HCT116 (cell line): ENCODE measurements around the gene TNFRSF14. TPM values are rescaled to one million over a fixed set of nuclear protein-coding genes. Genes with fewer than 3 reads are reported as not detected.

Experiments
- ATAC-seq: fragments of 200-7000 bp; cut with Tn5 transposase; 2 replicates; pipeline ENCODE4 v1.9.1; 2020; ENCODE audit warnings: mild to moderate bottlenecking, moderate library complexity
- BruUV-seq: library from RNA; stranded (reverse); fragments of 400-500 nt; replicated peaks from 2 replicates; lab custom pipeline; 2021; lab: Mats Ljungman, UMichigan
- CTCF ChIA-PET: fragments of 300-600 bp; sonication (Branson Sonifier 250); formaldehyde crosslinking; loops from one replicate; lab custom pipeline; 2021; ENCODE audit warnings: antibody characterized with exemption; lab: Charles Lee
- POLR2A ChIA-PET: fragments of 300-600, 350-600 bp; sonication (Branson Sonifier 250); formaldehyde crosslinking; loops from one replicate; lab custom pipeline; 2021; ENCODE audit warnings: antibody characterized with exemption; lab: Charles Lee
- RAD21 ChIA-PET, 2 experiments: fragments of 300-600 bp; sonication (Branson Sonifier 250); formaldehyde crosslinking; loops; one replicate each; lab custom pipeline; 2023; ENCODE audit warnings: low total read pairs in 2 of 2; ENCODE audit not compliant: uncharacterized antibody in 2 of 2, unreplicated experiment in 2 of 2, low non-redundant PET in 1 of 2; lab: Charles Lee
- DNase-seq: peaks from one replicate; pipeline ENCODE4 v3.0.0-alpha.2; 2010; ENCODE audit warnings: low read depth, low spot score
- H2AFZ ChIP-seq: fragments of 200-600 bp; shearing (Covaris generic), sonication (generic); 2 replicates; pipeline ENCODE4 v1.6.1; 2017; ENCODE audit warnings: low read depth, mixed run types, mixed read lengths, antibody characterized with exemption, low read length; ENCODE audit not compliant: poor library complexity, severe bottlenecking
- H3K27ac ChIP-seq: 2 replicates; pipeline ENCODE4 v1.5.1; 2012; ENCODE audit warnings: low read depth, low read length
- H3K27me3 ChIP-seq: fragments of 200-600 bp; sonication (generic); 2 replicates; pipeline ENCODE4 v1.6.1; 2016; ENCODE audit warnings: mixed run types, low read length, mixed read lengths; ENCODE audit not compliant: insufficient read depth
- H3K36me3 ChIP-seq, 2 experiments: fragments of 200-500 bp in 1 of 2; fragments of 200-600 bp in 1 of 2; sonication (Bioruptor generic) in 1 of 2; sonication (generic) in 1 of 2; 2 replicates each; pipeline versions ENCODE4 v1.5.1 to v1.6.1; 2014 to 2016; ENCODE audit warnings: low read length in 2 of 2, inconsistent platforms in 1 of 2, mixed read lengths in 1 of 2, mixed run types in 1 of 2; ENCODE audit not compliant: insufficient read depth in 2 of 2, control insufficient read depth in 1 of 2
- H3K4me1 ChIP-seq, 2 experiments: fragments of 200-600 bp in 1 of 2; sonication (generic) in 1 of 2; 2 replicates each; pipeline versions ENCODE4 v1.5.1 to v1.6.1; 2012 to 2017; ENCODE audit warnings: low read length in 2 of 2, inconsistent platforms in 1 of 2, mild to moderate bottlenecking in 1 of 2, mixed read lengths in 1 of 2, mixed run types in 1 of 2, moderate library complexity in 1 of 2; ENCODE audit not compliant: insufficient read depth in 2 of 2, control insufficient read depth in 1 of 2
- H3K4me2 ChIP-seq: fragments of 200-600 bp; sonication (generic); 2 replicates; pipeline ENCODE4 v1.6.1; 2017; ENCODE audit warnings: mixed run types, low read length, mixed read lengths
- H3K4me3 ChIP-seq, 2 experiments: fragments of 200-600 bp in 1 of 2; sonication (generic) in 1 of 2; replicated peaks in 1 of 2; 2 replicates each; pipeline ENCODE4 v1.5.1; 2011 to 2016; ENCODE audit warnings: low read length in 2 of 2, control low read depth in 1 of 2, low read depth in 1 of 2, mild to moderate bottlenecking in 1 of 2, mixed read lengths in 1 of 2, mixed run types in 1 of 2
- H3K79me2 ChIP-seq: fragments of 200-600 bp; sonication (generic); 2 replicates; pipeline ENCODE4 v1.6.1; 2017; ENCODE audit warnings: mild to moderate bottlenecking, mixed run types, low read length, moderate library complexity, mixed read lengths; ENCODE audit not compliant: insufficient read depth
- H3K9ac ChIP-seq: fragments of 200-600 bp; sonication (generic); 2 replicates; pipeline ENCODE4 v1.6.1; 2016; ENCODE audit warnings: low read length, mixed read lengths
- H3K9me2 ChIP-seq: fragments of 200-600 bp; sonication (generic), shearing (Covaris generic); 2 replicates; pipeline ENCODE4 v1.6.1; 2017; ENCODE audit warnings: mixed run types, mild to moderate bottlenecking, moderate library complexity; ENCODE audit not compliant: insufficient read depth
- H3K9me3 ChIP-seq, 2 experiments: fragments of 200-500 bp in 1 of 2; fragments of 200-600 bp in 1 of 2; sonication (Bioruptor generic) in 1 of 2; sonication (generic) in 1 of 2; 2 replicates each; pipeline ENCODE4 v1.6.1; 2014 to 2017; ENCODE audit warnings: low read length in 2 of 2, mixed read lengths in 2 of 2, inconsistent platforms in 1 of 2, low read depth in 1 of 2, mild to moderate bottlenecking in 1 of 2, mixed run types in 1 of 2, moderate library complexity in 1 of 2; ENCODE audit not compliant: control insufficient read depth in 1 of 2, insufficient read depth in 1 of 2
- H4K20me1 ChIP-seq: fragments of 200-600 bp; sonication (generic), shearing (Covaris generic); 2 replicates; pipeline ENCODE4 v1.6.1; 2017; ENCODE audit warnings: mixed run types, mild to moderate bottlenecking, moderate library complexity; ENCODE audit not compliant: insufficient read depth
- CBX3 ChIP-seq: IDR thresholded peaks from 2 replicates; pipeline ENCODE4 v1.6.1; 2012; ENCODE audit warnings: low read depth
- EZH2 ChIP-seq: fragments of 200-600 bp; sonication (generic); IDR thresholded peaks from 2 replicates; pipeline ENCODE4 v1.6.1; 2017; ENCODE audit warnings: antibody characterized with exemption, mixed run types
- POLR2AphosphoS5 ChIP-seq: IDR thresholded peaks from 2 replicates; pipeline ENCODE4 v1.6.1; 2011; ENCODE audit warnings: mild to moderate bottlenecking, low read depth, low read length, moderate library complexity
- intact Hi-C: fragments of 100-400 bp; cut with micrococcal nuclease; formaldehyde crosslinking; loops from 2 replicates; pipeline ENCODE4 v1.10.0; 2022
- total RNA-seq: library from RNA; stranded (reverse); gene quantifications from one replicate; pipeline ENCODE4 v1.2.1, GENCODE V29; 2021; ENCODE audit not compliant: unreplicated experiment
- TF ChIP-seq, protein P1 (sequence below): IDR thresholded peaks from 2 replicates; pipeline ENCODE4 v1.6.1; 2012
- TF ChIP-seq, protein P2 (sequence below): IDR thresholded peaks from 2 replicates; pipeline ENCODE4 v1.6.1; 2011; ENCODE audit warnings: mild to moderate bottlenecking, low read length, moderate library complexity; ENCODE audit not compliant: insufficient replicate concordance; ENCODE audit errors: extremely low read depth
- TF ChIP-seq, protein P3 (sequence below): IDR thresholded peaks from 2 replicates; pipeline ENCODE4 v1.6.1; 2012
- TF ChIP-seq, protein P4 (sequence below): IDR thresholded peaks from 2 replicates; pipeline ENCODE4 v1.6.1; 2012; ENCODE audit warnings: low read depth
- TF ChIP-seq, protein P5 (sequence below), 3 experiments: fragments of 200-600 bp in 1 of 3; sonication (generic) in 1 of 3; IDR thresholded peaks in 2 of 3; conservative IDR thresholded peaks in 1 of 3; 2 replicates each; pipeline ENCODE4 v1.5.1; 2012 to 2017; ENCODE audit warnings: low read depth in 2 of 3, low read length in 2 of 3, antibody characterized with exemption in 1 of 3, borderline replicate concordance in 1 of 3, control low read depth in 1 of 3, mild to moderate bottlenecking in 1 of 3, mixed read lengths in 1 of 3, mixed run types in 1 of 3, moderate library complexity in 1 of 3; ENCODE audit not compliant: insufficient read depth in 1 of 3

TNFRSF14 gene
- total RNA-seq, 1 experiment from 2014 or later, result 0.66 TPM

DNA sequence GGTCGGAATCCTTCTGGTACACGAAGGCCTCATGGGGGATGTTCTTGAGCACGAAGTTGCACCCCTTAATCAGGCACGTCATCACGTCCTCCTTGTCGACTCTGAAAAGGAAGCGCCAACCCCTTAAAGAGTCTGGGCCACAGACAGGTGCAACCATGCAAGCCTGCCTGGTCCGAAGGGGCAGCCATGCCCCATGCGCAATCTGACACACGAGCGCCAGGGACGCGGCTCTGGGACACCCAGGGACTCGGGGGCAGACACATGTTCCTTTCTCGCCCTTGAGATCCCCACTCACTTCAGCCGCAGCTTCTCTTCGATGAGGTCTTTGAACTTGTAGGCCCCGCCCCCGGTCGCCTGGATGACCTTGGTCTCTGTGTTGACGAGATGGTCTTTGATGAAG lies 35.4 kb upstream of the TNFRSF14 start:
- intact Hi-C loops, result no loop called here
- Histone ChIP-seq H3K27me3 (no peaks in the 10 kb centered on the region), H3K4me3 (no peak overlapping the region), H3K4me1 (peaks cover 8 to 11% of the 10 kb centered on the region in 2 experiments; a peak in 3 of 4 replicates), H2AFZ (no peak overlapping the region), H3K27ac (no peak overlapping the region), H3K9ac (no peak overlapping the region), H3K9me3 (no peaks in the 10 kb centered on the region), H3K9me2 (no peaks in the 10 kb centered on the region)
- TF ChIP-seq, protein P1, sequence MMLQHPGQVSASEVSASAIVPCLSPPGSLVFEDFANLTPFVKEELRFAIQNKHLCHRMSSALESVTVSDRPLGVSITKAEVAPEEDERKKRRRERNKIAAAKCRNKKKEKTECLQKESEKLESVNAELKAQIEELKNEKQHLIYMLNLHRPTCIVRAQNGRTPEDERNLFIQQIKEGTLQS, result no peak
- TF ChIP-seq, protein P2, sequence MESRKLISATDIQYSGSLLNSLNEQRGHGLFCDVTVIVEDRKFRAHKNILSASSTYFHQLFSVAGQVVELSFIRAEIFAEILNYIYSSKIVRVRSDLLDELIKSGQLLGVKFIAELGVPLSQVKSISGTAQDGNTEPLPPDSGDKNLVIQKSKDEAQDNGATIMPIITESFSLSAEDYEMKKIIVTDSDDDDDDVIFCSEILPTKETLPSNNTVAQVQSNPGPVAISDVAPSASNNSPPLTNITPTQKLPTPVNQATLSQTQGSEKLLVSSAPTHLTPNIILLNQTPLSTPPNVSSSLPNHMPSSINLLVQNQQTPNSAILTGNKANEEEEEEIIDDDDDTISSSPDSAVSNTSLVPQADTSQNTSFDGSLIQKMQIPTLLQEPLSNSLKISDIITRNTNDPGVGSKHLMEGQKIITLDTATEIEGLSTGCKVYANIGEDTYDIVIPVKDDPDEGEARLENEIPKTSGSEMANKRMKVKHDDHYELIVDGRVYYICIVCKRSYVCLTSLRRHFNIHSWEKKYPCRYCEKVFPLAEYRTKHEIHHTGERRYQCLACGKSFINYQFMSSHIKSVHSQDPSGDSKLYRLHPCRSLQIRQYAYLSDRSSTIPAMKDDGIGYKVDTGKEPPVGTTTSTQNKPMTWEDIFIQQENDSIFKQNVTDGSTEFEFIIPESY, result no peak
- TF ChIP-seq EZH2, result no peak
- TF ChIP-seq, protein P3, sequence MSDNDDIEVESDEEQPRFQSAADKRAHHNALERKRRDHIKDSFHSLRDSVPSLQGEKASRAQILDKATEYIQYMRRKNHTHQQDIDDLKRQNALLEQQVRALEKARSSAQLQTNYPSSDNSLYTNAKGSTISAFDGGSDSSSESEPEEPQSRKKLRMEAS, result no peak
- TF ChIP-seq, protein P4, sequence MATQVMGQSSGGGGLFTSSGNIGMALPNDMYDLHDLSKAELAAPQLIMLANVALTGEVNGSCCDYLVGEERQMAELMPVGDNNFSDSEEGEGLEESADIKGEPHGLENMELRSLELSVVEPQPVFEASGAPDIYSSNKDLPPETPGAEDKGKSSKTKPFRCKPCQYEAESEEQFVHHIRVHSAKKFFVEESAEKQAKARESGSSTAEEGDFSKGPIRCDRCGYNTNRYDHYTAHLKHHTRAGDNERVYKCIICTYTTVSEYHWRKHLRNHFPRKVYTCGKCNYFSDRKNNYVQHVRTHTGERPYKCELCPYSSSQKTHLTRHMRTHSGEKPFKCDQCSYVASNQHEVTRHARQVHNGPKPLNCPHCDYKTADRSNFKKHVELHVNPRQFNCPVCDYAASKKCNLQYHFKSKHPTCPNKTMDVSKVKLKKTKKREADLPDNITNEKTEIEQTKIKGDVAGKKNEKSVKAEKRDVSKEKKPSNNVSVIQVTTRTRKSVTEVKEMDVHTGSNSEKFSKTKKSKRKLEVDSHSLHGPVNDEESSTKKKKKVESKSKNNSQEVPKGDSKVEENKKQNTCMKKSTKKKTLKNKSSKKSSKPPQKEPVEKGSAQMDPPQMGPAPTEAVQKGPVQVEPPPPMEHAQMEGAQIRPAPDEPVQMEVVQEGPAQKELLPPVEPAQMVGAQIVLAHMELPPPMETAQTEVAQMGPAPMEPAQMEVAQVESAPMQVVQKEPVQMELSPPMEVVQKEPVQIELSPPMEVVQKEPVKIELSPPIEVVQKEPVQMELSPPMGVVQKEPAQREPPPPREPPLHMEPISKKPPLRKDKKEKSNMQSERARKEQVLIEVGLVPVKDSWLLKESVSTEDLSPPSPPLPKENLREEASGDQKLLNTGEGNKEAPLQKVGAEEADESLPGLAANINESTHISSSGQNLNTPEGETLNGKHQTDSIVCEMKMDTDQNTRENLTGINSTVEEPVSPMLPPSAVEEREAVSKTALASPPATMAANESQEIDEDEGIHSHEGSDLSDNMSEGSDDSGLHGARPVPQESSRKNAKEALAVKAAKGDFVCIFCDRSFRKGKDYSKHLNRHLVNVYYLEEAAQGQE, result no peak
- TF ChIP-seq, protein P5, sequence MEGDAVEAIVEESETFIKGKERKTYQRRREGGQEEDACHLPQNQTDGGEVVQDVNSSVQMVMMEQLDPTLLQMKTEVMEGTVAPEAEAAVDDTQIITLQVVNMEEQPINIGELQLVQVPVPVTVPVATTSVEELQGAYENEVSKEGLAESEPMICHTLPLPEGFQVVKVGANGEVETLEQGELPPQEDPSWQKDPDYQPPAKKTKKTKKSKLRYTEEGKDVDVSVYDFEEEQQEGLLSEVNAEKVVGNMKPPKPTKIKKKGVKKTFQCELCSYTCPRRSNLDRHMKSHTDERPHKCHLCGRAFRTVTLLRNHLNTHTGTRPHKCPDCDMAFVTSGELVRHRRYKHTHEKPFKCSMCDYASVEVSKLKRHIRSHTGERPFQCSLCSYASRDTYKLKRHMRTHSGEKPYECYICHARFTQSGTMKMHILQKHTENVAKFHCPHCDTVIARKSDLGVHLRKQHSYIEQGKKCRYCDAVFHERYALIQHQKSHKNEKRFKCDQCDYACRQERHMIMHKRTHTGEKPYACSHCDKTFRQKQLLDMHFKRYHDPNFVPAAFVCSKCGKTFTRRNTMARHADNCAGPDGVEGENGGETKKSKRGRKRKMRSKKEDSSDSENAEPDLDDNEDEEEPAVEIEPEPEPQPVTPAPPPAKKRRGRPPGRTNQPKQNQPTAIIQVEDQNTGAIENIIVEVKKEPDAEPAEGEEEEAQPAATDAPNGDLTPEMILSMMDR (IDR thresholded peaks at IDR 0.05 in 2 of 3, conservative IDR thresholded peaks at IDR 0.05 in 1 of 3; ENCODE audit: borderline replicate concordance in 1 of 3, insufficient read depth in 1 of 3, low read depth in 2 of 3, low read length in 2 of 3), result no peak
- no peak for TF ChIP-seq POLR2AphosphoS5
- TF ChIP-seq CBX3, result no peak
- TF ChIP-seq, all 23 proteins: peak for 0
- DNase-seq, result no peak
- H3K4me2 ChIP-seq, result no peak overlapping the region
- no TSS peak for BruUV-seq
- peaks cover 15 to 22% of the 10 kb centered on the region in 2 experiments; a peak in 3 of 4 replicates for H3K36me3 ChIP-seq
- H4K20me1 ChIP-seq, result peaks cover 8% of the 10 kb centered on the region; the same call in 1 of the 2 replicates
- CTCF ChIA-PET, result no interaction called here
- RAD21 ChIA-PET, result no interaction called here
- ATAC-seq, result no peak
- H3K79me2 ChIP-seq, result peaks cover 48% of the 10 kb centered on the region
- POLR2A ChIA-PET, result no interaction called here
